AG08395 (cell line): Measurements from ENCODE around the gene NPC1.
A peak's percentile ranks its signal among the peaks of the same experiment; 100 is the strongest.

Experiments used
- DNase-seq: peaks from one replicate; pipeline ENCODE4 v3.0.0; 2012; ENCODE audit warnings: mixed read lengths, low spot score

The NPC1 gene

GRCh38 chr18:23548275-23548674 is 38.0 kb downstream of the NPC1 start:
- DNase-seq: no peak

- peak; percentile 69 for DNase-seq
These were observed 38.5 kb downstream of the NPC1 start for GRCh38 chr18:23547846-23548245.

- no peak for DNase-seq
These were observed 39.0 kb downstream of the NPC1 start for GRCh38 chr18:23547306-23547705.

- DNase-seq: no peak
These were observed 41.0 kb downstream of the NPC1 start for GRCh38 chr18:23545247-23545789.

- DNase-seq: no peak
These were observed 43.8 kb downstream of the NPC1 start for GRCh38 chr18:23542461-23542860.

GRCh38 chr18:23541349-23542093 is 44.8 kb downstream of the NPC1 start:
- no peak for DNase-seq

- DNase-seq: no peak
These were observed 45.4 kb downstream of the NPC1 start for GRCh38 chr18:23540867-23541266.

GRCh38 chr18:23539911-23540525 is 46.3 kb downstream of the NPC1 start:
- no peak for DNase-seq

- no peak for DNase-seq
These were observed 47.0 kb downstream of the NPC1 start for GRCh38 chr18:23539296-23539695.

- DNase-seq: no peak
These were observed 47.4 kb downstream of the NPC1 start for GRCh38 chr18:23538870-23539269.

- no peak for DNase-seq
These were observed 48.3 kb downstream of the NPC1 start for GRCh38 chr18:23538001-23538400.

GRCh38 chr18:23537274-23537673 is 49.0 kb downstream of the NPC1 start:
- no peak for DNase-seq

GRCh38 chr18:23536204-23536603 is 50.1 kb downstream of the NPC1 start:
- DNase-seq: no peak

- DNase-seq: no peak
These were observed 52.0 kb downstream of the NPC1 start for GRCh38 chr18:23534276-23534675.

- DNase-seq: no peak
These were observed 53.5 kb downstream of the NPC1 start for GRCh38 chr18:23532848-23533247.

- DNase-seq: no peak
These were observed 54.4 kb downstream of the NPC1 start for GRCh38 chr18:23531912-23532311.

GRCh38 chr18:23530195-23530594 is 56.1 kb downstream of the NPC1 start:
- no peak for DNase-seq

GRCh38 chr18:23529604-23530003 is 56.7 kb downstream of the NPC1 start:
- DNase-seq: peak; percentile 45

GRCh38 chr18:23528580-23529472 is 57.5 kb downstream of the NPC1 start:
- DNase-seq: peak; percentile 78

- no peak for DNase-seq
These were observed 59.7 kb downstream of the NPC1 start for GRCh38 chr18:23526501-23527063.

GRCh38 chr18:23524213-23524707 is 62.0 kb downstream of the NPC1 start:
- DNase-seq: no peak
